GM06990 (cell line): ENCODE results near the gene SLC30A2.

ENCODE experiments used
- DNase-seq: peaks from one replicate; pipeline ENCODE4 v3.0.0-alpha.2; 2011; ENCODE audit not compliant: insufficient read length; ENCODE audit errors: extremely low read depth
- H3K27me3 ChIP-seq: replicated peaks from 2 replicates; pipeline ENCODE4 v1.6.0; 2011; ENCODE audit warnings: low read length; ENCODE audit not compliant: control insufficient read depth, insufficient read depth
- H3K36me3 ChIP-seq: 2 replicates; pipeline ENCODE4 v1.5.1; 2011; ENCODE audit warnings: low read length; ENCODE audit not compliant: control insufficient read depth, insufficient read depth
- H3K4me3 ChIP-seq: replicated peaks from 2 replicates; pipeline ENCODE4 v1.5.1; 2011; ENCODE audit warnings: low read depth, mild to moderate bottlenecking, control low read depth, low read length
- TF ChIP-seq, protein P1 (sequence below): IDR thresholded peaks from 2 replicates; pipeline ENCODE4 v1.5.1; 2011; ENCODE audit warnings: low read length, control low read depth, mild to moderate bottlenecking, inconsistent platforms; ENCODE audit not compliant: insufficient read depth, poor library complexity, severe bottlenecking

Gene SLC30A2

DNA sequence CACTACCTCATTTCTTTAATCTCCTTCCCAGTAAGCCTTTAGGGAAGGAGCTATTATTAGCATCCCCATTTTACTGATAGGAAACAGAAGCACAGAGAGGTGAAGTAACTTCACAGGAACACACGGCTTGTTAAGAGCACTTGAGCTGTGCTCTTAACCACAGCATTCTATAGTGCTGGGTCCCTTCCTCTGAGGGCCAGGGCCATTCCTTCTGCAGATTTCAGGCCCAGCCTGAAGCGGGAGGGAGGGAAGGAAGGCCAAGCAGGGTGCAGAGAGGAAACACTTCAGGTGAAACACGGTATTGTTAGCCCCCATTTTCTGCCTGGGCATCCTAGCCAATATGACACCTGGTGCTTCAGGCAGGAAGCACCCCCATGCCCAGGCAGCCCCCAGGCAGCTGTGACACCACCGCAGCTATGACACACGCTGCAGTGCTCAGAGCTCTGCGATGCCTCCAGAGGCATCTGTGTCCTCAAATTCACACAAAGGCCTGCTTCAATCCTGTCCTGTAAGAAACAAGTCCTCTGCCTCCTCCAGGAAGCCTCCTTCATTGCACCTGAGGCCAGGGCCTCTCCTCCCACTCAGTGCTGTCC lies 28.9 kb downstream of the SLC30A2 start:
- Histone ChIP-seq H3K27me3 (no peaks in the 10 kb centered on the region; the same call in 1 of the 2 replicates), H3K36me3 (no peaks in the 10 kb centered on the region), H3K4me3 (no peak overlapping the region)
- TF ChIP-seq, protein P1, sequence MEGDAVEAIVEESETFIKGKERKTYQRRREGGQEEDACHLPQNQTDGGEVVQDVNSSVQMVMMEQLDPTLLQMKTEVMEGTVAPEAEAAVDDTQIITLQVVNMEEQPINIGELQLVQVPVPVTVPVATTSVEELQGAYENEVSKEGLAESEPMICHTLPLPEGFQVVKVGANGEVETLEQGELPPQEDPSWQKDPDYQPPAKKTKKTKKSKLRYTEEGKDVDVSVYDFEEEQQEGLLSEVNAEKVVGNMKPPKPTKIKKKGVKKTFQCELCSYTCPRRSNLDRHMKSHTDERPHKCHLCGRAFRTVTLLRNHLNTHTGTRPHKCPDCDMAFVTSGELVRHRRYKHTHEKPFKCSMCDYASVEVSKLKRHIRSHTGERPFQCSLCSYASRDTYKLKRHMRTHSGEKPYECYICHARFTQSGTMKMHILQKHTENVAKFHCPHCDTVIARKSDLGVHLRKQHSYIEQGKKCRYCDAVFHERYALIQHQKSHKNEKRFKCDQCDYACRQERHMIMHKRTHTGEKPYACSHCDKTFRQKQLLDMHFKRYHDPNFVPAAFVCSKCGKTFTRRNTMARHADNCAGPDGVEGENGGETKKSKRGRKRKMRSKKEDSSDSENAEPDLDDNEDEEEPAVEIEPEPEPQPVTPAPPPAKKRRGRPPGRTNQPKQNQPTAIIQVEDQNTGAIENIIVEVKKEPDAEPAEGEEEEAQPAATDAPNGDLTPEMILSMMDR: no peak
- no peak for DNase-seq

DNA sequence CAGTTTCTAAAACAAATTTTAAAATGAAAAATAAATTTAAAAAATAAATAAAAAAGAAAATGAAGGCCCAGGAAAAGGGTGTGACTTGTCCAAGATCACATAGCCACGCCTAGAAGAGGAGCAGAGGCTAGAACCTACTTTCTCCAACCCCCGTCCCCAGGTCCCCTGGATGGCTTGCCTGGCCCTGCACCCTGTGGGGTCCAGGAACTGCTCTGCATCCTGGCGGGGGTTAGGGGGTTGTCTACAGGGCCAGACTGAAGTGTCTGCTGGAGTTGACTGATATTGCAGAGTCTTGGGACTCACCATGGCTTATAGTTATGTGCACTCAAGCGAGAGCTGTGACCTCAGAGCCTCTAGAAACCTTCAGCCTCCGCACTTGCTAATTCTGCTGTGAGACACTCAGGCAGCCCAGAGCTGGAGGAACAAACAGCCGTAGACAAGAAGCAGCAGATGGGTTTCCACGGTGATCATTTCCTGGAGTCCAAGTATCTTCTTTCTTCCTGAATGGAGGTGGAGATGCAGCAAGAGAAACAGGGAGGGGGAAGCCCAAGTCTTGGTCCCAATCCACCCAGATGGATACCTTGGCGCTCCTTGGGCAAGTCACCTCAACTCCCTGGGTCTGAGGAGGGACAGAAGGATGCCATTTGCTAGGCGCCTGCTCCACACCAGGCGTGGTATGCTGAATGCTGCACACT lies 29.5 kb downstream of the SLC30A2 start:
- Histone ChIP-seq H3K36me3 (no peaks in the 10 kb centered on the region), H3K4me3 (no peak overlapping the region), H3K27me3 (no peaks in the 10 kb centered on the region; the same call in 1 of the 2 replicates)
- DNase-seq: no peak
- TF ChIP-seq, protein P1: no peak

DNA sequence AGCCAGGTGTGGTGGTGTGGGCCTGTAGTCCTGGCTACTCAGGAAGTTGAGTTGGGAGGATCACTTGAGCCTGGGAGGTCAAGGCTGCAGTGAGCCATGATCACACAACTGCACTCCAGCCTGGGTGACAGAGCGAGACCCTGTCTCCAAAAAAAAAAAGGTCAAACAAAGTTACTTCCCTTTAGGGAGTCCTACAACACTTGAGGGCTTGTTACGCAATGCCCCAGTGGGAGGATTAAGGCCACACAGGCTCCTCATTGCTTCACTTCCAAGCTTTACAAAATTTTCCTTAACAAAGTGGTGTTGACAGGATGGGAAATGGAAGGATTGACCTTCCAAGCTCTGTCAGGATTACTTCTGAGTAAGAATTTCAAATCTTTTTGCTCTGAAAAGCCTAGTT lies 30.6 kb downstream of the SLC30A2 start:
- no peaks in the 10 kb centered on the region; the same call in 1 of the 2 replicates for H3K27me3 ChIP-seq
- DNase-seq: no peak
- H3K36me3 ChIP-seq: no peaks in the 10 kb centered on the region
- H3K4me3 ChIP-seq: no peak overlapping the region
- TF ChIP-seq, protein P1: no peak

DNA sequence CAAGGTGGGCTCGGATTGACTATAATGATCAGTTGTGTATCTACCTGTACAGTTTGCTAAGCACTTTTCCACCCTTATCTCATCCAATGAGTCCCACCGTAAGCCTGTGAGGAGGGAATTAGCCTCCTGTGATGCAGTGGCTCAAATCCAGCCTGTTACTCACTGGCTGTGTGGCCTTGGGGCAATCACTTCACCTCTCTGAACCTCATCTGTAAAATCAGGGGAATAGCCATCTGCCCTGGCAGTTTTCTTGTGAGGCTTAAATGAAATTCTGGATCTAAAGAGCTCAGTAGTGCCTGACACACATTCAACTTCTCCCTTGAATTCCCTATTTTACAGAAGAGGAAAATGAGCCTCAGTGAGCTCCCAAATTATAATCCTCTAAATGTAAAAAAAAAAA lies 31.7 kb downstream of the SLC30A2 start:
- TF ChIP-seq, protein P1: no peak
- Histone ChIP-seq H3K4me3 (no peak overlapping the region), H3K27me3 (no peaks in the 10 kb centered on the region), H3K36me3 (no peaks in the 10 kb centered on the region)
- no peak for DNase-seq

DNA sequence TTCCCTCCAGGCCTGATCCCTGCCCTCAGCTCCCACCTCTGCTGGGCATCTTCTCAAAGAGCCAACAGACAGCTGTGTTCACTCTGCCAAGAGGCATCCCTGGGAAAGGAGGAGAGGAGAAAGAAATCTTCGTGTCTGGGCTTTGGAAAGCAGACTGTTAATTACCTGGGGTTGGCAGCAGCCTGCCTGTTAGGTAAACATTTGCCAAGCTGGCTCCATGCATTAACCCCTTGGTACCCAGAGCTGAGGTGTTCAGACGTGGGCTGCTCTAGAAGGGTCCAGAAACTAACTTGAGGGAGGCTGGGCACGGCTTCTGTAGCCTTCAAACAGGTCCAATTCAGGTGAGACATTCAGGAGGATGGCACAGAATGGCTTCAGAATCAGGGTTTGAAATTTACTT lies 33.1 kb downstream of the SLC30A2 start:
- Histone ChIP-seq H3K4me3 (no peak overlapping the region), H3K27me3 (no peaks in the 10 kb centered on the region), H3K36me3 (no peaks in the 10 kb centered on the region)
- TF ChIP-seq, protein P1: no peak
- DNase-seq: no peak

DNA sequence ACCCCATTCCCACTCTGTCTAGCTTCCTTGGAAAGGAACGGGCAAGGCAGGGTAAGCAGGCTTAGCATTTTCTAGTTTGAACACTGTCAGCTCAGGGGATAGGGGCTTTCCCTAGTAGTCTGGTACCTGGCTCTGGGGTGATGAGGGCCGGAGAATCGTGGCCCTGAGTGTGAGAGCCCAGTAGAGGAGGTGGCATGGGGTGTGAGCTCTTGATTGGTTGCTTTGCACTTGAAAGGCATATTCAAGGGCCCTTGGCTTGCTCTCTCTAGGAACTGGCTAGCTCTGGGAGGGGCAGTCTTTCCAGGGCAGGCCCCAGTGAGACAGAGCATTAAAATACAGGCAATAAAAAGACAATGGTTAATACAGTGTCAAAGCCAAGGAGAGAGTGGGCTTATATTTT lies 35.1 kb downstream of the SLC30A2 start:
- no peaks in the 10 kb centered on the region for H3K36me3 ChIP-seq
- TF ChIP-seq, protein P1: no peak
- no peaks in the 10 kb centered on the region for H3K27me3 ChIP-seq
- no peak for DNase-seq
- no peak overlapping the region for H3K4me3 ChIP-seq
